ENCODE data around the gene OSBPL8.

OSBPL8 gene

DNA sequence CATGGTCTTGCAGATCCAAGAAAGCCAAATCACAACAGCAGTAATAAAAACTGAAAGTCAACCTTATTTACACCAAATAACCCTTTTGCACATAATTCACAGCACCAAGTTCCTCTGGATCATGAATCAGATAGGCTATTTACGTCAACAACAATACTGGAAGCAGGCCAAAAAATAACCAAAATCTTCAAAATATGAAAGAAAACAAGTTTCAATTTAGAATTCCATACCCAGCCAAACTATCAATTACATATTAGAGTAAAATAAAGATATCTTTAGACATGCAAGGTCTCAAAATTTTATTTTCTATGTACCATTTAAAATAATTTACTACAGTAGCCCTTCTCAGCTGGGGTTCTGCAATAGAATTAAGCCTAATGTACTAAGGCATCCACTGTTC is 134.6 kb downstream of the OSBPL8 start:
- no peak overlapping the region for H3K4me3 ChIP-seq
- no peak overlapping the region for H3K27ac ChIP-seq
- H3K36me3 ChIP-seq (ENCODE audit: insufficient read depth, low read length), result no peaks in the 10 kb centered on the region
- TF ChIP-seq POLR2AphosphoS5 (IDR thresholded peaks at IDR 0.05; ENCODE audit: borderline replicate concordance, low read depth, low read length) (no peak), EZH2 (IDR thresholded peaks at IDR 0.05) (no peak), FOXP2 (optimal IDR thresholded peaks at IDR 0.05; ENCODE audit: control extremely low read depth, extremely low read length, insufficient read depth) (no peak)
- no peaks in the 10 kb centered on the region for H3K9me3 ChIP-seq (ENCODE audit: low read depth, low read length)
- no peak for DNase-seq (ENCODE audit: low read depth, low spot score)
- no peak overlapping the region for H3K9ac ChIP-seq (ENCODE audit: insufficient read length)

- Histone ChIP-seq H3K9ac (ENCODE audit: insufficient read length) (peak overlapping the region; percentile 79), H3K27ac (peak overlapping the region; percentile 97), H3K4me3 (peak overlapping the region; percentile 85), H3K9me3 (ENCODE audit: low read depth, low read length) (no peaks in the 10 kb centered on the region), H3K36me3 (ENCODE audit: insufficient read depth, low read length) (no peaks in the 10 kb centered on the region)
- peak; percentile 81 for DNase-seq (ENCODE audit: low read depth, low spot score)
- TF ChIP-seq FOXP2 (optimal IDR thresholded peaks at IDR 0.05; ENCODE audit: control extremely low read depth, extremely low read length, insufficient read depth) (no peak), POLR2AphosphoS5 (IDR thresholded peaks at IDR 0.05; ENCODE audit: borderline replicate concordance, low read depth, low read length) (peak; percentile 29), EZH2 (IDR thresholded peaks at IDR 0.05) (no peak)
Observed at GRCh38 chr12:76422543-76423438, 136.8 kb downstream of the OSBPL8 start.

DNA sequence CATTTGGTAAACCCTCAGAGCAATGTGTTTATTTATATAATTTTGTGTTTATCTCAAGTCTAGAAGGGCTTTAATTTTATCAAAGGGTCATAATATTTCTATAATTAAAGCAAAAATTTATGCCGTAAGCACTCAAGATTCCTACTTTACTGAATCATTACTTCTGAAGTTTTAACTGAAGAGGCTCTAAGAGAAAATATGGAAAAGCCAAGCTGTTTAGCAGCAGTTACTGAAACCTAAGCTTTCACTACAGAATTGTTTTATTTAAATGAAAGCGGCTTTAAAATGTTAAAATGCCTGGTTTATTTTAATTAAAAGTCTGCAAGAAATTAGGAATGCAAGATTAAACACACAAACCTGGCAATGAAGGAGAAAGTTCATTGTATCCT is 137.4 kb downstream of the OSBPL8 start:
- peak overlapping the region; percentile 85 for H3K4me3 ChIP-seq
- DNase-seq (ENCODE audit: low read depth, low spot score), result no peak

GRCh38 chr12:76421046-76421445 is 138.5 kb downstream of the OSBPL8 start:
- Histone ChIP-seq H3K9me3 (ENCODE audit: low read depth, low read length) (no peaks in the 10 kb centered on the region), H3K4me3 (peak overlapping the region; percentile 85), H3K27ac (peak overlapping the region; percentile 97), H3K36me3 (ENCODE audit: insufficient read depth, low read length) (no peaks in the 10 kb centered on the region), H3K9ac (ENCODE audit: insufficient read length) (peak overlapping the region; percentile 79)
- no peak for TF ChIP-seq POLR2AphosphoS5 (IDR thresholded peaks at IDR 0.05; ENCODE audit: borderline replicate concordance, low read depth, low read length)
- TF ChIP-seq FOXP2 (optimal IDR thresholded peaks at IDR 0.05; ENCODE audit: control extremely low read depth, extremely low read length, insufficient read depth), result no peak
- TF ChIP-seq EZH2 (IDR thresholded peaks at IDR 0.05), result no peak
- no peak for DNase-seq (ENCODE audit: low read depth, low spot score)

More for the DNA sequence above, 137.4 kb downstream of the OSBPL8 start:
- Histone ChIP-seq H3K27ac (peak overlapping the region; percentile 97), H3K9me3 (ENCODE audit: low read depth, low read length) (no peaks in the 10 kb centered on the region), H3K36me3 (ENCODE audit: insufficient read depth, low read length) (no peaks in the 10 kb centered on the region), H3K9ac (ENCODE audit: insufficient read length) (peak overlapping the region; percentile 79)
- no peak for TF ChIP-seq POLR2AphosphoS5 (IDR thresholded peaks at IDR 0.05; ENCODE audit: borderline replicate concordance, low read depth, low read length)
- no peak for TF ChIP-seq FOXP2 (optimal IDR thresholded peaks at IDR 0.05; ENCODE audit: control extremely low read depth, extremely low read length, insufficient read depth)
- TF ChIP-seq EZH2 (IDR thresholded peaks at IDR 0.05), result no peak

DNA sequence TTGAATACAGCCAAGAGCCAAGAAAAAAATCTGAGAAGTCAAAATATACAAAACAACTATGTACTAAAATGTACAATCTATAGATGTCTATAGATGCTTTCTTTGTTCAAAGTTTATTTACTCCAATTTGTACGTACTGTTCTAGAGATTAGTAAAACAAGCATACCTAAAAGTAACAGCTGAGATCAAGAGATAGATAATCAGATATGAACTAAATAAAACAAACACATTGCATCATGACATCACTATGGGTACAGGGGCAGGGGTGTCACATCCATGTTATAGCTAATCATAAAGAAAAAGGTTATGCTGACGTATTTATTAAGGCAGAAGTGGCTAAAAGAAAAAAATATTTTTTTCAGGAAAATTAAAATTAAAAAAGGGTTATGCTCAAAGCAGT is 139.3 kb downstream of the OSBPL8 start:
- Histone ChIP-seq H3K36me3 (ENCODE audit: insufficient read depth, low read length) (no peaks in the 10 kb centered on the region), H3K4me3 (peak overlapping the region; percentile 85)
- TF ChIP-seq FOXP2 (optimal IDR thresholded peaks at IDR 0.05; ENCODE audit: control extremely low read depth, extremely low read length, insufficient read depth), result no peak
- no peak for TF ChIP-seq EZH2 (IDR thresholded peaks at IDR 0.05)
- TF ChIP-seq POLR2AphosphoS5 (IDR thresholded peaks at IDR 0.05; ENCODE audit: borderline replicate concordance, low read depth, low read length), result no peak

DNA sequence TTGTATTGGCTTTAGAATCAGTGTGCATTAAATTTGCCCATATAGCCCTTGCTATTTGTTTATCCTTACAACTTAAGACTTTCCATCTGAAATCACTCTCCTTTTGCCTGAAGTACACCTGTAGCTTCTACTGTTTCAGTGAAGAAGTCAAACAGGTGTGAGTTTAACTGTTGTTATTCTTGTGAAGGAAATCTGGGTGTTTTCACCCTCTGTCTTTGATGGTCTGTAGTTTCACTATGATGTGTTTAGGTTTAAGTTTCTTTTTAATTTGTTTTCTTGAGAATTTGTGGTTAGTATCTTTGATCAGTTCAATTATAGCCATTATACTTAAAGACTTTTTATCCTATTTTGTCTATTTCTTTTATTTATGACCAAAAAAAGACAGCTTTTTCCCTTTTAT is 142.5 kb downstream of the OSBPL8 start:
- Histone ChIP-seq H3K9me3 (ENCODE audit: low read depth, low read length) (no peaks in the 10 kb centered on the region), H3K27ac (no peak overlapping the region), H3K4me3 (no peak overlapping the region), H3K9ac (ENCODE audit: insufficient read length) (no peak overlapping the region), H3K36me3 (ENCODE audit: insufficient read depth, low read length) (no peaks in the 10 kb centered on the region)
- no peak for TF ChIP-seq EZH2 (IDR thresholded peaks at IDR 0.05)
- TF ChIP-seq POLR2AphosphoS5 (IDR thresholded peaks at IDR 0.05; ENCODE audit: borderline replicate concordance, low read depth, low read length), result no peak
- TF ChIP-seq FOXP2 (optimal IDR thresholded peaks at IDR 0.05; ENCODE audit: control extremely low read depth, extremely low read length, insufficient read depth), result no peak
- no peak for DNase-seq (ENCODE audit: low read depth, low spot score)

More for the DNA sequence above, 139.3 kb downstream of the OSBPL8 start:
- H3K9me3 ChIP-seq (ENCODE audit: low read depth, low read length), result no peaks in the 10 kb centered on the region
- no peak for DNase-seq (ENCODE audit: low read depth, low spot score)
- peak overlapping the region; percentile 79 for H3K9ac ChIP-seq (ENCODE audit: insufficient read length)
- H3K27ac ChIP-seq, result peak overlapping the region; percentile 97; the same call in 1 of the 2 replicates

DNA sequence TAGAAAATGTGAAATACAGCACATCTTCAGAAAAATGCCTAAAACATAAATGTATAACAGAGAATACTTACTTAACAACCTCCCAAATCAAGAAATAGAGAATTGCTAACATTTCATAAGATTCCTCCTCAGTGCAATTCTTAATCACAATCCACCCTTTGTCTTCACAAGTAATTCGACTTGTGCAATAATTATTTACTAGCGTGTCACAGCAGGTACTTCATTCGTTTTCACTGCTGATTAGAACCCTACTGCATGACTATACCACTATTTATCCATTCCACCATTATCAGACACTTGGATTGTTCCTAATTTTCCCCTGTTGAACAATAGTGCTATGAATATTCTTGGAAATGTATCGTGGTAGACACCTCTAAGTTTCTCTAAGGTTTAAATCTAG is 146.4 kb downstream of the OSBPL8 start:
- Histone ChIP-seq H3K27ac (no peak overlapping the region), H3K9me3 (ENCODE audit: low read depth, low read length) (no peaks in the 10 kb centered on the region), H3K9ac (ENCODE audit: insufficient read length) (no peak overlapping the region), H3K4me3 (no peak overlapping the region), H3K36me3 (ENCODE audit: insufficient read depth, low read length) (no peaks in the 10 kb centered on the region)
- no peak for DNase-seq (ENCODE audit: low read depth, low spot score)
- TF ChIP-seq POLR2AphosphoS5 (IDR thresholded peaks at IDR 0.05; ENCODE audit: borderline replicate concordance, low read depth, low read length) (no peak), EZH2 (IDR thresholded peaks at IDR 0.05) (no peak), FOXP2 (optimal IDR thresholded peaks at IDR 0.05; ENCODE audit: control extremely low read depth, extremely low read length, insufficient read depth) (no peak)

DNA sequence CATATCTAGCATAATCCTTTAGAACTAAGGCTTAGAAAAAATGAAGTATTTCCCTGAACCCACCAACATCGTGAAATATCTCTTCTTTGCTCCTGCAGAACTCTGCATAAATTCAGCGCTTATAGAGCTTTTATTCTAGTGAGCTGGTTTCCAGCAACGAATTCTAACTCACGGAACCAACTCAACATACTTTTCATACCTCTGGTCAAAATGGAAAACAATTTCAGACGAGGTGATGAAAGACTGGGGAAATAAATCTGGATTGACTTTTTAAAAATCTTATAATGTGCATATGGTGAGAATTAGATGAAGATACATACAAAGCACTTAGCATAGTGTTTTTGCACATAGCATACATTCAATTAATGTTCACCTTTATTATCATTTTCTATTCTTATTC is 148.8 kb downstream of the OSBPL8 start:
- Histone ChIP-seq H3K4me3 (peak overlapping the region; percentile 26; the same call in 1 of the 2 replicates), H3K36me3 (ENCODE audit: insufficient read depth, low read length) (no peaks in the 10 kb centered on the region), H3K9me3 (ENCODE audit: low read depth, low read length) (no peaks in the 10 kb centered on the region), H3K9ac (ENCODE audit: insufficient read length) (no peak overlapping the region), H3K27ac (peak overlapping the region; percentile 61)
- no peak for DNase-seq (ENCODE audit: low read depth, low spot score)
- TF ChIP-seq EZH2 (IDR thresholded peaks at IDR 0.05), result no peak

Measured in SK-N-MC (cell line).